Caco-2 (cell line): Measurements from ENCODE around the gene CAMK4. TPM values are rescaled to one million over a fixed set of nuclear protein-coding genes. Genes with fewer than 3 reads are reported as not detected.

Experiments used
- BruUV-seq: library from RNA; stranded (reverse); fragments of 400-500 nt; replicated peaks from 2 replicates; lab custom pipeline; 2021; lab: Mats Ljungman, UMichigan
- CTCF ChIA-PET: fragments of 300-600 bp; sonication (Branson Sonifier 250); formaldehyde crosslinking; loops from one replicate; lab custom pipeline; 2022; ENCODE audit warnings: antibody characterized with exemption; lab: Charles Lee
- POLR2A ChIA-PET: fragments of 300-600 bp; sonication (Branson Sonifier 250); formaldehyde crosslinking; loops from one replicate; lab custom pipeline; 2022; ENCODE audit warnings: antibody characterized with exemption; lab: Charles Lee
- DNase-seq, 2 experiments: peaks; one replicate each; pipeline versions ENCODE4 v3.0.0 to v3.0.0-alpha.2; 2020 to 2022
- H3K27me3 ChIP-seq: replicated peaks from 2 replicates; pipeline ENCODE4 v1.6.0; 2011; ENCODE audit warnings: low read length; ENCODE audit not compliant: control insufficient read depth, insufficient read depth
- H3K36me3 ChIP-seq: 2 replicates; pipeline ENCODE4 v1.5.1; 2011; ENCODE audit warnings: low read length; ENCODE audit not compliant: control insufficient read depth, insufficient read depth
- H3K4me1 ChIP-seq: fragments of 250-450 bp; sonication (Bioruptor Pico); 2 replicates; pipeline ENCODE4 v1.5.1; 2020; ENCODE audit warnings: mild to moderate bottlenecking
- H3K4me3 ChIP-seq: 2 replicates; pipeline ENCODE4 v1.5.1; 2011; ENCODE audit warnings: low read depth, mild to moderate bottlenecking, control low read depth, low read length
- H3K9me3 ChIP-seq: fragments of 250-450 bp; sonication (Bioruptor Pico); 2 replicates; pipeline ENCODE4 v1.5.1; 2020; ENCODE audit warnings: mild to moderate bottlenecking, moderate library complexity
- H3K27ac Mint-ChIP-seq: one replicate; pipeline ENCODE4 v1.8.0; 2022; ENCODE audit warnings: mixed read lengths; ENCODE audit not compliant: unreplicated experiment
- H3K27me3 Mint-ChIP-seq: one replicate; pipeline ENCODE4 v1.8.0; 2022; ENCODE audit warnings: mixed read lengths; ENCODE audit not compliant: insufficient read depth, unreplicated experiment
- H3K36me3 Mint-ChIP-seq: one replicate; pipeline ENCODE4 v1.8.0; 2022; ENCODE audit warnings: mild to moderate bottlenecking, mixed read lengths; ENCODE audit not compliant: insufficient read depth, unreplicated experiment
- H3K4me1 Mint-ChIP-seq: one replicate; pipeline ENCODE4 v1.8.0; 2022; ENCODE audit warnings: low read depth, mixed read lengths; ENCODE audit not compliant: unreplicated experiment
- H3K4me3 Mint-ChIP-seq: one replicate; pipeline ENCODE4 v1.8.0; 2022; ENCODE audit warnings: mild to moderate bottlenecking, moderate library complexity, mixed read lengths; ENCODE audit not compliant: unreplicated experiment
- H3K9me3 Mint-ChIP-seq: one replicate; pipeline ENCODE4 v1.8.0; 2022; ENCODE audit warnings: mixed read lengths; ENCODE audit not compliant: unreplicated experiment
- CTCF ChIP-seq, 2 experiments: fragments of 200-600 bp in 1 of 2; IDR thresholded peaks; 1 replicate in 1 of 2; 2 replicates in 1 of 2; pipeline versions ENCODE4 v1.5.1 to v1.8.0; 2011 to 2022; ENCODE audit warnings: antibody characterized with exemption in 1 of 2, control low read depth in 1 of 2, inconsistent platforms in 1 of 2, low read depth in 1 of 2, low read length in 1 of 2, mild to moderate bottlenecking in 1 of 2, moderate library complexity in 1 of 2; ENCODE audit not compliant: insufficient read depth in 1 of 2, severe bottlenecking in 1 of 2, unreplicated experiment in 1 of 2
- intact Hi-C: fragments of 100-400 bp; cut with micrococcal nuclease; formaldehyde crosslinking; loops from one replicate; pipeline ENCODE4 v1.10.0; 2022; ENCODE audit not compliant: unreplicated experiment
- total RNA-seq: library from RNA; stranded (reverse); gene quantifications from 2 replicates; pipeline ENCODE4 v1.2.3, GENCODE V29; 2022

The CAMK4 gene
- total RNA-seq, 1 experiment from 2014 or later: not detected

DNA sequence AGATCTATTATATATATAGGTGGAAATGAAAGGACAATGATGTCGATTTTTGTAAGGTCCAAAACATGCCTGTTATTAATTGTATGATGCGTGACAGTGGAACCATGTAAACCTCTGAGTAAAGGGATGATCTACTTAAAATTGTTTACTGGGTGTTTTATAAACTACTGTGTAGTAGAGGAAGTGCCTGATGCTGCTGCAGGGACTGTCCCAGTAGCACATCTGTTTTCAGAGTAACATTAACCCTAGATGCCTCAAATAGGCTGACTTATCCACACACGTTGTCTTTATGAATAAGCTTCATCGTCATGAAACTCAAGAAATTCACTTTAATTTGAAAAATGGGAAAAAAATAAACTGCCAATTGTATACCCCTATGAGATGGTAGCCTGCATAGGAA, 1.7 kb downstream of the CAMK4 start:
- Histone ChIP-seq H3K27me3 (peaks cover 10% of the 10 kb centered on the region), H3K36me3 (no peaks in the 10 kb centered on the region), H3K9me3 (no peaks in the 10 kb centered on the region), H3K4me3 (no peak overlapping the region), H3K4me1 (peaks cover 3% of the 10 kb centered on the region; the same call in 1 of the 2 replicates)
- no peak overlapping the region for H3K27ac Mint-ChIP-seq
- H3K4me3 Mint-ChIP-seq: no peak overlapping the region
- no peak for TF ChIP-seq CTCF (IDR thresholded peaks at IDR 0.05; ENCODE audit: insufficient read depth in 1 of 2, low read depth in 1 of 2, low read length in 1 of 2, severe bottlenecking in 1 of 2, unreplicated experiment in 1 of 2)
- POLR2A ChIA-PET: no interaction called here
- no TSS peak for BruUV-seq
- H3K36me3 Mint-ChIP-seq: no peaks in the 10 kb centered on the region
- CTCF ChIA-PET: no interaction called here
- intact Hi-C loops: loop anchor here (2.0 kb wide), 1 partner anchor 53 kb away; no protein-coding TSS in a partner anchor
- no peak for DNase-seq
- H3K4me1 Mint-ChIP-seq: peaks cover 6% of the 10 kb centered on the region
- no peaks in the 10 kb centered on the region for H3K9me3 Mint-ChIP-seq
- peaks cover 34% of the 10 kb centered on the region for H3K27me3 Mint-ChIP-seq

- peaks cover 35% of the 10 kb centered on the region for H3K27me3 Mint-ChIP-seq
Observed at GRCh38 chr5:111226556-111226955, 2.4 kb downstream of the CAMK4 start.

GRCh38 chr5:111227226-111227782, 3.1 kb downstream of the CAMK4 start:
- CTCF ChIA-PET: no interaction called here
- H3K4me3 Mint-ChIP-seq: no peak overlapping the region
- no TSS peak for BruUV-seq

More at GRCh38 chr5:111226556-111226955, 2.4 kb downstream of the CAMK4 start:
- ChIA-PET POLR2A (no interaction called here), CTCF (no interaction called here)
- no peak overlapping the region for H3K4me3 ChIP-seq
- peaks cover 3% of the 10 kb centered on the region; the same call in 1 of the 2 replicates for H3K4me1 ChIP-seq
- no peak for TF ChIP-seq CTCF (IDR thresholded peaks at IDR 0.05; ENCODE audit: insufficient read depth in 1 of 2, low read depth in 1 of 2, low read length in 1 of 2, severe bottlenecking in 1 of 2, unreplicated experiment in 1 of 2)
- Mint-ChIP-seq H3K9me3 (no peaks in the 10 kb centered on the region), H3K4me3 (no peak overlapping the region), H3K4me1 (peaks cover 6% of the 10 kb centered on the region), H3K27ac (no peak overlapping the region), H3K36me3 (no peaks in the 10 kb centered on the region)
- intact Hi-C loops: no loop called here
- no TSS peak for BruUV-seq
- no peaks in the 10 kb centered on the region for H3K9me3 ChIP-seq
- no peak for DNase-seq
- H3K27me3 ChIP-seq: peaks cover 10% of the 10 kb centered on the region
- no peaks in the 10 kb centered on the region for H3K36me3 ChIP-seq

More at GRCh38 chr5:111227226-111227782, 3.1 kb downstream of the CAMK4 start:
- Histone ChIP-seq H3K4me1 (peaks cover 3% of the 10 kb centered on the region; the same call in 1 of the 2 replicates), H3K9me3 (no peaks in the 10 kb centered on the region), H3K36me3 (no peaks in the 10 kb centered on the region), H3K4me3 (no peak overlapping the region), H3K27me3 (peaks cover 10% of the 10 kb centered on the region)
- peaks cover 34% of the 10 kb centered on the region for H3K27me3 Mint-ChIP-seq
- H3K36me3 Mint-ChIP-seq: no peaks in the 10 kb centered on the region
- H3K27ac Mint-ChIP-seq: no peak overlapping the region
- POLR2A ChIA-PET: no interaction called here
- no peaks in the 10 kb centered on the region for H3K9me3 Mint-ChIP-seq
- no peak for TF ChIP-seq CTCF (IDR thresholded peaks at IDR 0.05; ENCODE audit: insufficient read depth in 1 of 2, low read depth in 1 of 2, low read length in 1 of 2, severe bottlenecking in 1 of 2, unreplicated experiment in 1 of 2)
- intact Hi-C loops: no loop called here
- DNase-seq: no peak
- peaks cover 6% of the 10 kb centered on the region for H3K4me1 Mint-ChIP-seq
